Pulmonary artery endothelial cell (primary cell): ENCODE measurements around the gene GRID1. TPM values are rescaled to one million over a fixed set of nuclear protein-coding genes. Genes with fewer than 3 reads are reported as not detected.

Source experiments
- DNase-seq: peaks from one replicate; pipeline ENCODE4 v3.0.0-alpha.2; 2011; ENCODE audit warnings: low read depth, low spot score
- total RNA-seq: library from RNA; depleted of rRNA; stranded (reverse); fragments of >200 nt; gene quantifications from 2 replicates; pipeline ENCODE4 v1.2.3, GENCODE V29; 2014

The GRID1 gene
- total RNA-seq, 1 donor from 2014 or later, result not detected

DNA sequence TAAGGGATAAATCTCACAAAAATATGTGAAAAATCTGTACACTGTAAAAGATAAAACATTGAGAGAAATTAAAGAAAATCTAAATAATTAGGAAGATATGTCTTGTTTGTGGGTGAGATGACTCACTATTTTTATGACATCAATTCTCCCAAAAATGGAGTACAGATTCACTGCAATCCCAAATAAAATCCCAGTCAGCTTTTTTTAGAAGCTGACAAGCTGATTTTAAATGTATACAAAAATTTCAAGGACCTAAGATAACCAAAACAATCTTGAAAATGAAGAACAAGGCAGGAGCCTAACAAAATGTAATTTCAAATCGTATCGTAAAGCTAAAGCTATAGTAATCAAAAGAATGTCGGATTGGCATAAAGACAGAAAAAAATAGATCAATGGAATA, 458.1 kb downstream of the GRID1 start:
- no peak for DNase-seq

DNA sequence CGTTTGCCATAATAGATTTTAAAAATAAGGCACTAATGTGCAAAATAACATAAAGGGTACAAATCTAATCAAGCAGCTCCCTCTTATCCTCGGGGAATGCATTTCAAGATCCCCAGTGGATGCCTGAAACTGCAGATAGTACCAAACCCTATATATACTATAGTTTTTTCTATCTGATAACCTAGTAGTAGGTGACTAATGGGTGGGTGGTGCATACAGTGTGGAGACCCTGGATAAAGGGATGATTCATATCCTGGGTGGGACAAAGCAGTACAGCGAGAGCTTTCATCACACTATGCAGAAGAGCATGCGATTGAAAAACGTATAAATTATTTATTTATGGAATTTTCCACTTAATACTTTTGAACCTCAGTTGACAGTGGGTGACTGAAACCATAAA, 464.5 kb downstream of the GRID1 start:
- DNase-seq, result no peak

DNA sequence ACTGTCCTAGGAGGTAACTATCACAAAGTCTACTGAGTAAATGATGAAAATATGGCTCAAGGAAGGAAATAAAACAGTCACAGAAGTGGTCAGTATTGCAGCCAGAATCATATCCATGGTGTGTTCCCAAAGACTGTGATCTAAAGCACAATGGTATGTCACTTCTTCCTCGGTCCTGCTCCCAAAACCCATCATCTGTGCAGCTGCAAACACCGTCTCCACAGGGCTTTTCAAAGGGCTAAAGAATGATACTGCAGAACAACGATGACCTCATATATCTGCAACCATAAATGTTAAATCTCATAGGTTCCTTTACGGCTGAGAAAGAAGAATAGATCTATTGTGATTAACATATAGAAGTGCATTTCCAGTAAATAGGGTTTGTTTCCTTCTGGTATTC, 465.0 kb downstream of the GRID1 start:
- no peak for DNase-seq

DNA sequence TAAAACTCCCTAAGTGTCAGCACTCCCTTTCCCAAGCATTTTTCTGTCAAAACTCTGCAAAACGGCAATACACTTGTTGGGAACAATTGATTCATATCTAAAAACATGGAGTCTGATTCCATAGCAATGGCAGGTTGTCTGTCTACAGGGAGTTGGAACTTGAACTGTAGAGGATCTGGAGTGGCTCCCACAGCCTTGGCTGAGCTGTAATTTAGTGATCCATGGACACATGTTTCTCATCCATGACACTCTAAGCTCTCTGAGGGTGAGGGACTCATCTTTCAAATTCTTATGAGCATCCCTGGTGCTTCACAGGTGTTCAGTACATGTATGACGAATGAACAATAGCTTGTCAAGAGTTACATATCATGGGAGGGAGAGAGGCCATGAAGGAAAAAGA, 466.1 kb downstream of the GRID1 start:
- DNase-seq, result no peak

DNA sequence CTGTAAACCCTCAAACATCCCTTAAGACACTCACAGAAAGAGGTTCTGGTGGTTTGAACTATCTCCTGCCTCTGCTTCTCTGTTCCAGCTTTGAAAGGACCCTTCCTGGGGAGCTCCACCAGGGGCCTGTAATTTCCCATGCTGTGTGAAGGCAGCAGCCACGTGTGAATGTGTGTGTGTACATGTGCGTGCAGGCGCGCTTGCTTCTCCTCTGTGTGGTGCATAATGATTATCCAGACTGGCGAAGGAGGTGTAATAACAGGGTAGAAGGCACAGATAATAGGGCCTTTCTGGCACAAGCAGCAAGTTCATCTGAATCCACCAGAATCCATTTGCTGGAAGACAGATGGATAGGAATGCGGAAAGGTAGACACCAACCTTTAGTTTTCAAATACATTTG, 466.5 kb downstream of the GRID1 start:
- no peak for DNase-seq

DNA sequence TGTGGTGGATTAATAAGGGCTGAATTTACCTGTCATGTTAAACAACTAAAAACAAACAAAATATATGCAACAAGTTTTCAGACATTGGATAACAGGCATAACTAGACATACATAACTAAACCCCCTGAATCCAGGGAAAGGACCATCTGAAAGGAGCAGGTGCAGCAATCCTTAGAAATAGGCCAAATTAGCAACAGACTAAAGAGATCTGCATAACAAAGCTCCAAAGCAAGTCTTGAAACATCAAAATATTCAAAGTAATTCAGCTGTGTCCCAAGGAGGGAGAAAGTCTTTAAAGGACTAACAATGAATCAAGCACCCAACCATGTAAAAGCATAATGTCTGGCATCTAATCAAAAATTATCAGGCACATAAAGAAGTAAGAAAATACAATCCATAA, 475.1 kb downstream of the GRID1 start:
- no peak for DNase-seq

DNA sequence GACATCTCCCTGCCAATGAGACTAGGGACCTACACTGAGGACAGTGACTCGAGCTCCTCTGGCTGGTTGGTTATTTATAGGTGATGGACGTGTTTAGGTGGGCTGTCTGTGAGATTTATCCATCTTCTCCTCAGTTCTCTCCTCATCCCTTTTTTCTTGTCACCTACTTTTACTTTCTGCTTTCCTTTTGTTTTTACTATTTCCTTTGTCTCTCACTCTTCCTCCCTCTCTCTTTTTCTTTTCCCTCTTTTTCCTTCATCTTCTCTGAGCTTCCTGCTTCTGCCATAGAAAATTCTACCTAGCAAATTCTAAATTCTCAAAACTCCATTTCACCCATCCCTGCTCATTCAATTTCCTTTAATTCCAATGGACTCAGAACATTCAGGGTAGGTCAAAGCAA, 478.0 kb downstream of the GRID1 start:
- DNase-seq, result no peak

DNA sequence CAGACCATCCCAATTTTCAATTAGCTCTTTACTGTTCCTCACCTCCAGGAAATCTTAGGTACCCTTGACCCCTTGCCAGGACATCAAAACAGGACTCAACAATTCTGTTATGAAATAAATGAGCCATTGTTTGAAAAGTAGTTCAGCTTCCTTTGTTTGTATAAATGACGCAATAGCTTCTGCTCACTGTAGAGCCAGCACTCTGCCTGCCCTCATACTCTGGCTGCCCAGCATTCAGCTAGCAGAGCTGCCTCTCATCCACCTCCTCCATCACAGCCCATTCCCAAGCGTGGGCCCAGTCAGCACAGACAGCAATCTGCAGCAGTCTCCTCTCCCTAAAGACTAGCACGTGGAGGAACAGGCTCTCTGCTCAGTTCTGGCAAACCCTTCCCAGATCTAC, 478.6 kb downstream of the GRID1 start:
- no peak for DNase-seq

DNA sequence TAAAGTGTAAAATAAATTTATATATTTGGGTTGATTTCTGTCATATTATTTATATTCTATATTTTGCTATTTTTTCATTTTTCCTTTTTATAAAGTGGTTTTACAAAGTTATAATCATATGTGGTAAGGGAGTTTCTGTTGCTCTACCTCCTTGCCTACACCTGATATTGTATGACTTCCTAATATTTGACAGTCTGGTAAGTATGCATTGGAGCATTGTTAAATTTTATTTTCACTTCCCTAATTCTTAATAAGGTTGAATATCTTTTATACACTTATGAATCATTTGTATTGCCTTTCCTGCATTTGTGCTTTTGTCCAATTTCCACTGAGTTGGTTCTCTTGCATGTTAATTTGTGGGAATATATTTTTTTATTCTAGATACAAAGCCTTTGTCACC, 492.4 kb downstream of the GRID1 start:
- no peak for DNase-seq

DNA sequence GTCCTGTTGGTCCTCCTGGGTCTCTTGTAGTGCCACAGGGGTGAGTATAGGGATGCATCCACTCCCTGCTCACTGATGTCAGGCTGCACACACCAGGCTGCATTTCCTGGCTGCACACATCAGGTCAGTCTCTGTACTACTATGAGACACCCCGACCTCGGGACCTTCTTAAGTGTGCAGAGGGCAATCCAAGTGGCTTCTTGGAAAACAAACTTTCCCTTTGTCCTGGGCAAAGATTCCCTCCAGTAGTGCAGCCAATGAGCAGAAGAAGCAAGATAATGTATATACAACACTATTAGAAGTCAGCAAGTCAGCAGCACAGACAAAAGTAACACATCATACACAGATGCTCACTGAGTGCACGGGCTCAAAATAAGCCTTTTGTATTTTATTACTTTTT, 493.5 kb downstream of the GRID1 start:
- no peak for DNase-seq

DNA sequence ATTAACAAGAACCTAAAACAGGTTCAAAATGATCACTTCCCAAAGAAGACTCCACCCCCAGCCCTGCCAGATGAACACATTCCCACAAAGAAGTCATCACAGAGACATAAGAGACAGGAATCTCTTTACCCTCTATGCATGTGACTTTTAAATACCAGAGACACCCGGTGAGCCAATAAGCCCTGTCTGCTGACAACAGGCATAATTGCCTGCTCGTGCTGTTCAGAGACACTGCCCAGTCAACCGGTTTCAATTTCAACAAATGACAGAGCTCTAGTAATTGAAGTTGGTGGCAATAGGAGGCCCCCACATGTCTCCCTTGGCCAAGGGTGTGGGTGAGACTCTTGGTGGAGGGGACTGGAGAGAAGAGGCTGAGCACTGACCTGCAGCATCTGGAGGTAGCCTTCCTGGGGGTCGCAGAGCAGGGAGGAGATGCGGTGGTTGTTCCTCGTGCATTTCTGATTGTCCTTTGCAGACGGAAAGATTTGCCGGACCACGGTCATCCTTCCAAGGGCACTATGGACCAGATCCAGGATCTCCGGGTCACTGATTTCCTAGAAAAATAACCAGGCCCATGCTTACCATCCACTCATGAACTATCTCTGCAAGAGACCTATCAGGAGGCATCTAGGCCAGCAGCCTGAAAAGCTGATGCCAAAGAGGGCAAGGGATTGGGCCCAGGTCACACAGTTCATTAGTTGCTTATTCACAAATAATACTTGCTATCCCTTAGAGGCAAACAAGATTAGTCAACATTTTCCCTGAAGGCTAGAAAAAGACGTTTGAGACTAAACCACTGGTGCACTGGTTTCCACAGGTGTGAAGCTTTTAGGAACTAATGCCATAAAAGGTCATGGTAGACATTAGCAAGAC, 497.7 kb downstream of the GRID1 start:
- DNase-seq, result no peak

DNA sequence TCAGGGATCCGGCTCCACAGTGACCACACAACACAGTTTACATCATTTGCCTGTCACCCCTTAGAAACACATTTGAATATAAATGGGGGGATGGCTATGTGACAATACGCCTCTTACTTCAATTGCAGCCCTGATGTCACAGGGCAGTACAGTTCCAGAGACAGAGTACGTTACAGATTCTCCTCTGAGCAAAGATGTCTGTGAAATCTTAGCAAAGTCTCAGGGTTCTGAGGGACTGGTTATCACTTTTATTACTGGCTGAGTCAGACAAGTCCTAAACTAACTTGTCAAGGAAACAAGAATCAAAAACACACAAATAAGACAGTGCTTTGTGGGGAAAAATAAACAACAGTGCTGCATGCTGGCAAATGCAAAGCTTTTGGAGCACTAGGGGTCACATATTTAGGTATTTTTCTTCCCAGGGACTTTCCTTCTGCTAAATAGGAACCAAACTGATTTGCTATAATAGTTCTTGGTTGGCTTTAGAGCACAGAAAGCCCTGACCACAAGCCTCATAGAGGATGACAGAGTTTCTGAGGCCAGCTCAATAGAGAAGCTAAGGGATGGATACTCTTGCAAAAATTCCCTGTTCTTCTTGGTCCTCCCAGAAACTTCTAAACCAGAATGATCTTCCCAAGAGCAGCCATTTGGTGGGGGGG, 501.6 kb downstream of the GRID1 start:
- no peak for DNase-seq

DNA sequence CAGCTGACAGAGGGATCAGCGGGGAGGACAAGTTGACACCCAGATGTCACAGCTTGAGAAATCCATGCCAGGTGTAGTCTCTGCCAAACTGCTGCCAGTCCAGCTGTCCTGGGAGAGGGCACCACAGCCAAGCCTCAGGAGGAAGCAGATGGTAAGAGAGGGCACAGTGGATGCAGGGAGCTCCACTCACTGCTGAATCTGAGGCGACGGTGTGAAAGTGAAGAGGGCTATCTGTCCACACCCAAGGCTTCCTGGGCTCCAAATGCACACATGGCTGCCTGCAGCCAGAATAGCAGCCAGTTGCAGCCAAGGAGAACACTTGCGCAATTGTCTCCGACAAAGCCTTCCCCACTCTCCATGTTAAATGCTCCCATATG, 502.4 kb downstream of the GRID1 start:
- DNase-seq, result no peak

DNA sequence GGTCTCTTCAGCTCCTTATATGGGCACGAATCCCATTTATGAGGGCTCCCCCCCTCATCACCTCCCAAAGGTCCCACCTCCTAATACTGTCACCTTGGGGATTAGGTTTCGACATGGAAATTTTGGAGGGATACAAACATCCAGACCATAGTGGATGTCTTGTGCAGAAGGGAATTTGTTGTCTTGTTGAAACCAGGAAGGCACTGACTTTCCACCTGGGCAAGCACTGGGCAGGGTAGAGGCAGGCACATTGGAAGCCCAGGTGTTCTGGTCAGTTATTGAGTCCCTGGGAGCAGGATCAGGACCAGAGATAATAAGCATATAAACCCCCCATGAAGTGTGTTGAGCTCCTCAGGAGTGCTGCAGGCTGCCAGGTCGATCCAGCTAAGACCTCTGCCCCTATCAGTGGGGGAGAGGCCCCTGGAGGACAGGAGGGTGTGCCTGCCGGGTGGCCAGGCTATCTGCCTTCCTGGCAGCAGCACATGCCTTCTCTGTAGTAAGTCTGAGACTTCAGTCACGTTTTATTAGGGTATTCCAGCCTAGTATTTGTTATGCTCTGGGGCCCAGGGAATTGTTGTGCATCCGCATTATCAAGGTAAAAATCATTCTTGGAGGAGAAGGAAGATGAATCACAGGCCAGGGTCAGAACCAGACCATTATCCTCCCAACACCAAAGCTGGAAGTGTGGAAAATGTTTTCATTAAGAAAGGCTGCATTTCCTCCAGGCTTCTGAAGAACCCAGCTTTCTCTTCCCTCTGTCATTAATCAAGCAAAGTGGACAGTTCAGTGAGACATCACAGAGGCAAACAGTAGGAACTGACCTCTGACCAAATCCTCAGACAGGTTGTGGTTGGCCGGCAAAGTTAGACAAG, 503.1 kb downstream of the GRID1 start:
- DNase-seq, result no peak

DNA sequence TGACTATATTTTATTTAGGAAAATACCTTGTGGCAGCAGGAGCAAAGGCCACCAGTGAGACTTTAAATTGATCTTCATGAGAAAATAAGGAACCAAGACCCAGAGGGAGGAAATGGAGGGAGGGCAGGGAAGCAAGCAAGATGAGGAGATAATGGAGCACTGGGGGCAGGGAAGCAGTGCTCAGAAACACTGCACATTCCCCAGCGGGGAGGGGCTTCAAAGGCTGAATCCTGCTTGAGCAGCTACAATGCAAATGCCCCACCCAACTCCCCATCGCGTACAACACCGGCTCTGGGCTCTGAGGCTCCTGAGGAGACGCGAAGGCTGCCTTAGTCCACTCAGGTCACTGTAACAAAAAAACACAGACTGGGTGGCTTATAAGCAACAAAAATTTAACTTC, 503.8 kb downstream of the GRID1 start:
- no peak for DNase-seq

DNA sequence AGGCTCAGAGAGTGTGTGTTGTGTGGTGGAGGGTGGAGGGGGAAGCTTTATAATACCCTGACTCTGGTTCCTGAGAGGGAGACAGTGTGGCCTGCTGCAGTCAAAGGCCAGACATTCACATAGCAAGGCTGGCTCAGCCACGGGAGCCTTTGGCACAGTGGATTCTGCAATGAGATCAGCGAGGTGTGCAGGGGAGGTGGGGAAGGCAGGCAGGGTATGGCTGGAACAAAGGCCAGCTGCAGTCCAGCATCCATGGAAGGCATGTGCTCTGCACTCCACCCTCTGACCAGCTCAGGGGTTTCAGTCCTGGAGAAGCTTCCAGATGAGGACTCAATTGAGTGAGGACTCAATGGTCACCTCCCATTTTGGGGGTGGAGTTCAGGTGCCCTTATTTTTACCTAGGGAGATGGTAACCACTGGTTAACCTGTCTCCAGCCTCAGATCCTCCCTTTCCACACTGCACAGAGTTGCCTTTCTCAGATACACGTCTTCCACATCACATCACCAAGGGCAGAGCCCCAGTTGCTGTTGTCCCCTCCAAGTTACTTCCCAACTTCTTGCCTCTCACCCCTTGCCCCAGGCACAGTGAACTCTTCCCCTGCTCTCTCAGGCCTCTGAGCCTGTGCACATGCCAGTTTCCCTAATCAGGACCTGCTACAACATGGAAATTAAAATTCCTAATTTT, 504.9 kb downstream of the GRID1 start:
- no peak for DNase-seq

DNA sequence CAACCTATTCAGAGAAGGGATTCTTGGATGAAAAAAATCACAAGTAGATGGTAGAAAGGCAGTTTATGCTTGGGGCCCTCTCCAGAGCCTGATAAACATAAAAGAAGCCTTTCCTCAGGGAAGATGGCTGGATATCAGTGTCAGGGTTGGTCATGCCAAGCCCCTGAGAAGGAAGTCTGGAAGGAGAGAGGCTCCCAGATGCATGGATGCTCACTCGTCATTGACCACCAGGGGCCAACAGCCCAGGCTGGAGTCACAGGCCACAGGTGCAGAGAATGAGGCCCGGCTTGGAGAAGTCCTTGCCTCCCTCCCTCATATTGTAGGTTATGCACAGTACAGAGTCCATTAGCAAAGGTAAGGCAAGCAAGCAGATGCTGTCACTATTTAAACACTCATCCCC, 506.7 kb downstream of the GRID1 start:
- DNase-seq, result no peak

DNA sequence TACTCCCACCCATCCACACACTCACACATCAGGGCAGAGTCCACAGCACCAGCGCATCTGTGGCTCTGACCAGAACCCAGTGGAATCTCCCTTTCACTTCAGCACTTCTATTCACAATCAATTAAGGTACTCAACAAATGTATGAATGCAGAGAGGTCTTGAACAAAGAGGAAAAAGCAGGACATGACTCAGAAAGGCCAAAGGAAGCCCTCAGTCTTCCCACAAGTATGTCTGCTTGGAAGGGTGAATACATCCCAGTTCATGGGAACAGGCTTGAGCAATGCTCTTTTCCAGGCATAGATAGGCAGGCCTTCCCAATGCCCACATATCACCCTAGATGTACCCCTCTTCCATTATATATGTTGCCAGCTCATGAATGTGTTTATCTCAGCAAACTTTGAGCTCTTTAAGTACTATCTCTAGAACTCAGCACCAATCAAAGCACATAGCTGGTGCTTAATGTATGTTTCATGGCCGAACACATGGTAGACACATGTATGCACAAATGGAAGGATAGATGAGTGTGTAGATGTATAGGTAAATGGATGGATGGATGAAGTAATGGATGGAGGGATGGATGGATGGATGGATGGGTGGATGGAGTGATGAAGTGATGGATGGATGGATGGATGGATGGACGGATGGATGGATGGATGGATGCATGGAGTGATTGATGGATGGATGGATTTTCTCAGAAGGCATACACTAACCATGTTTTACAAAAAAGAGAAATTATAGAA, 507.6 kb downstream of the GRID1 start:
- no peak for DNase-seq

DNA sequence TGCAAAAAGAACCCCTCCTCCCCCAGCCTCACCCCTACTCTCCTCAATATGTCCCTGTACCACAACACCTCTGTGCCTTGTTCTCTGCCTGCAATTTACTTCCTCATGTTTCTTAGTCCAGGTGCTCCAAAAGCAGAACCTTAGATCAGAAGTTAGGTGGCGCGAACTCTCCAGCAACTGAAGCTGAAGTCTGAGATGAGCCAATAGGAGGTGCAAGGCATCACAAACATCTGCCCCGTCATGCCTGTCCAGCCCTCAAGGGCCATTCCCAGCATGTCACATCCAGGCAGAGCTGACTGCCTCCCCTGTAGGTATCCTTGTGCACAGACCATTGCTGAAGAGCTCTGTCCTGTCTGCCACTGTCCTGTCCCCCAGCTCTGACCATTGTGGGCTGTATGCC, 508.8 kb downstream of the GRID1 start:
- no peak for DNase-seq

DNA sequence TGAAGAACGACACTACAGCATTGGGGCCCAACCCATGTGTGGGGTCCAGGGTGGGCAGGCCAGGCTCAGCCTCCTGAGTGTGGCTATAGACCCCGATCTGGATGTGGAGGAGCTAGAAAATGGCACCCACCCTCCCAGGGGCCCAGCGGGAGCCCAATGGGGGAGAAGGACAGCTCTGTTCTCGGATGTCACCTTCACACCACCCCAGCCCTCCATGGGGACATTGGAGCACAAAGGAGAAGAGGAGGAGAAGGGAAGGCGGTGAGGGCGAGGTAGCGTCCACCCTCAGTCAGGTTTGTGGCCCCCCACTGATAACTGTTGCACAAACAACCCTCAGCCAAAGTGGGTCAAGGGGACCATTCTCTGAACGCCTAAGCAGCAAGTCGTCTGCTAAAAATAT, 509.3 kb downstream of the GRID1 start:
- no peak for DNase-seq

DNA sequence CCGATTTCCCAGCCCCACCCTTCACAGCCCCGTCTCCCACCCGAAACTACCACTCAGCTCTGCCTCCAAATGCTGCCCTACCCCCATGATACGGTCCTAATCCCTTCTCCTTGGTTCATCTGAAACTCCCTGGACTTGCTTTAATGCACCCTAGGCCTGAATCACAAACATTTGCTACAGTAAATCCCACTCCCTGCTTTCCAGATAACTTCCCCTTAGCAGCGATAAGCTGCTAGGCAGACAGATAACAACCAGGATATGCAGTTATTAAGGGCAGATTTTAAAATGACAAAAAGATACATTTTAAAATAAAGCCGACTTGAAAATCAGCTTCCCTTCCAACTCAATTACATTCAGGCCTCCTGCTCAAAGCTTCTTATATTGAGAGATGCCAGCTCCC, 514.7 kb downstream of the GRID1 start:
- no peak for DNase-seq
